ENCODE data around the gene NFILZ. TPM values are rescaled to one million over a fixed set of nuclear protein-coding genes. Genes with fewer than 3 reads are reported as not detected.

Gene NFILZ
- polyA plus RNA-seq, 4 donors = not detected

DNA sequence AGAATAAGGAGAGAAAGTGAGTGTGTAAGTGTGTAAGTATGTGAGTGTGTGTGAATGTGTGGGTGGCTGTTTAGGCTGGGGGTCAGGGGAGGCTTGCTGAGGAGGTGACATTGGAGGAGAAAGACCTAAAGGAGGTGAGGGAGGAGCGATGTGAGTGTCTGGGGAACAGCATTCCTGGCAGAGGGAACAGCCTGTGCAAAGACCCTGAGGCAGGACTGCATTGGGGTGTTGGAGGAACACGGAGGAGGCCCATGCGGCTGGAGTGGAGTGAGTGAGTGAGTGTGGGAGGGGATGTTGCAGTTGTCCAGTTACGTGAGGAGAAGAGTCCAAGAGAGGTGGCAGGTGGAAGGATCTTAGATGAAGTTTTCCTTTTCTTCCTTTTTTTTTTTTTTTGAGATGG, 31.8 kb downstream of the NFILZ start:
- H3K4me3 ChIP-seq (ENCODE audit: low read depth in 1 of 3, low read length in 3 of 3) = no peak overlapping the region
- H3K27me3 ChIP-seq (ENCODE audit: control insufficient read depth in 3 of 3, insufficient read depth in 3 of 3, low read length in 3 of 3) = no peaks in the 10 kb centered on the region
- DNase-seq (no peak), FAIRE-seq (no peak)
- no peaks in the 10 kb centered on the region for H3K36me3 ChIP-seq (ENCODE audit: control insufficient read depth in 3 of 3, insufficient read depth in 2 of 3, low read depth in 1 of 3, low read length in 3 of 3)
- whole genome bisulfite sequencing, 3 donors = 83 to 85% (median 84%) methylated on average over 4 of the region's 4 CpGs
- no peak overlapping the region for H3K27ac ChIP-seq (ENCODE audit: low read depth in 1 of 3, low read length in 2 of 3)
- no peaks in the 10 kb centered on the region for H3K9me3 ChIP-seq (ENCODE audit: control insufficient read depth in 2 of 2, insufficient read depth in 1 of 2, low read depth in 1 of 2, low read length in 1 of 2)
- H3K4me1 ChIP-seq (ENCODE audit: control insufficient read depth in 3 of 3, insufficient read depth in 2 of 3, low read depth in 1 of 3, low read length in 2 of 3) = no peaks in the 10 kb centered on the region

DNA sequence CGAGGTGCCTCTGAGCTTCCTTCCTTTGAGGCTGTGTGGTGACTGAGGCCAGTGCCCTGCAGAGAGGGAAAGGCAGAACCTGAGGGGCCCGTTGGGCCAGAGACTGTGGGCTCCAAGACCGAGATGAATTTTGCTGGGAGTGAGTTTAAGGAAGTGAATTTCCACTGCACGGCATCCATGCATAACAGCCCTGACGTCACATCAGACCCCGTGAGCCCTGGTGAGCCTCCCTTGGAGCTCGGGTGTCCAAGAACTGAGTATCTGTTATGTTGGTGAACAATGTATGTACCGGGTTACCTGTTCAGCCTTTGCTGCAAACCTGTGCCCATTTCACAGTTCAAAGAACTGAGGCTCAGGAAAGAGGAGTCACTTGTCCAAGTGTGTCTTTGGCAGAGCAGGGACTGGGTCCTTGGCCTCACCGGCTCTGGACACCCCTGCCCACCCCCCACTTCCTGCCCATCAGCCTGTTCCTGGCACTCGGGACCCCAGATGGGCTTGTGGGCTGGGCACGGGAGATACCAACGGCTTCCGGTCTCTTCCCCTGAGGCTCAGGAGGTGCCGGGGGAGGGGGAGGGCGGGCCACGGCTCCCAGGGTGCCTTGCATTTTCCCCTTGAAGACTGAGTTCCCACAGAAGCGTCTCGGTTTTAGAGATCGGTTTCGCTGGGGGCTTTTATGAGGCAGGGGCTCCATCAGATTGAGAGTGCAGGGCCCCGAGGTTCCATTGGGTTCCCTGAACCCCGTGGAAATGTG, 33.7 kb downstream of the NFILZ start:
- no peak for DNase-seq
- no peaks in the 10 kb centered on the region for H3K4me1 ChIP-seq (ENCODE audit: control insufficient read depth in 3 of 3, insufficient read depth in 2 of 3, low read depth in 1 of 3, low read length in 2 of 3)
- H3K36me3 ChIP-seq (ENCODE audit: control insufficient read depth in 3 of 3, insufficient read depth in 2 of 3, low read depth in 1 of 3, low read length in 3 of 3) = no peaks in the 10 kb centered on the region
- no peak for FAIRE-seq
- no peak overlapping the region for H3K27ac ChIP-seq (ENCODE audit: low read depth in 1 of 3, low read length in 2 of 3)
- H3K27me3 ChIP-seq (ENCODE audit: control insufficient read depth in 3 of 3, insufficient read depth in 3 of 3, low read length in 3 of 3) = no peaks in the 10 kb centered on the region
- H3K4me3 ChIP-seq (ENCODE audit: low read depth in 1 of 3, low read length in 3 of 3) = no peak overlapping the region
- WGBS, 3 donors = 32 to 46% (median 40%) methylated on average over 22 of the region's 22 CpGs
- H3K9me3 ChIP-seq (ENCODE audit: control insufficient read depth in 2 of 2, insufficient read depth in 1 of 2, low read depth in 1 of 2, low read length in 1 of 2) = no peaks in the 10 kb centered on the region

DNA sequence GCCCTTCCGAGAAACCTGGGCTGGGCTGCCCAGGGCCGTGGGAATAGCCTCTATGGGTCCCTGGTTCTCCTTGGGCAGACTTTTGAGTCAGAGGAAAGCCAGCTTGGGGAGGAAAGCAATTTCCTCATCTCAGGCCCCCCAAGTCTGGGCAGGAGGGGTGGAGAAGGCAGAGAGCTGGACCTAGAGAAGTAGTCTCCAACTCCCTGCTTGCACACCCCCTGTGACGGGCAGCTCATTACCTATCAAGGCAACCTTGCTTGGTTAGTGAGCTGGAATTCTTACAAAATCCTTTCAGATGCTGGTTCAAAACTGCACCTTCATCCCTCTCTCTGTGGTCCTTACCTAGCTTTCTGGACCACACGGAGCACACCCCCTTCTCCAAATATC, 34.2 kb downstream of the NFILZ start:
- no peak for FAIRE-seq
- H3K4me1 ChIP-seq (ENCODE audit: control insufficient read depth in 3 of 3, insufficient read depth in 2 of 3, low read depth in 1 of 3, low read length in 2 of 3) = no peaks in the 10 kb centered on the region
- no peak for DNase-seq
- WGBS, 3 donors = 55 to 65% (median 62%) methylated on average over 4 of the region's 4 CpGs
- no peak overlapping the region for H3K4me3 ChIP-seq (ENCODE audit: low read depth in 1 of 3, low read length in 3 of 3)
- H3K27me3 ChIP-seq (ENCODE audit: control insufficient read depth in 3 of 3, insufficient read depth in 3 of 3, low read length in 3 of 3) = no peaks in the 10 kb centered on the region
- H3K9me3 ChIP-seq (ENCODE audit: control insufficient read depth in 2 of 2, insufficient read depth in 1 of 2, low read depth in 1 of 2, low read length in 1 of 2) = no peaks in the 10 kb centered on the region
- H3K27ac ChIP-seq (ENCODE audit: low read depth in 1 of 3, low read length in 2 of 3) = no peak overlapping the region
- H3K36me3 ChIP-seq (ENCODE audit: control insufficient read depth in 3 of 3, insufficient read depth in 2 of 3, low read depth in 1 of 3, low read length in 3 of 3) = no peaks in the 10 kb centered on the region

DNA sequence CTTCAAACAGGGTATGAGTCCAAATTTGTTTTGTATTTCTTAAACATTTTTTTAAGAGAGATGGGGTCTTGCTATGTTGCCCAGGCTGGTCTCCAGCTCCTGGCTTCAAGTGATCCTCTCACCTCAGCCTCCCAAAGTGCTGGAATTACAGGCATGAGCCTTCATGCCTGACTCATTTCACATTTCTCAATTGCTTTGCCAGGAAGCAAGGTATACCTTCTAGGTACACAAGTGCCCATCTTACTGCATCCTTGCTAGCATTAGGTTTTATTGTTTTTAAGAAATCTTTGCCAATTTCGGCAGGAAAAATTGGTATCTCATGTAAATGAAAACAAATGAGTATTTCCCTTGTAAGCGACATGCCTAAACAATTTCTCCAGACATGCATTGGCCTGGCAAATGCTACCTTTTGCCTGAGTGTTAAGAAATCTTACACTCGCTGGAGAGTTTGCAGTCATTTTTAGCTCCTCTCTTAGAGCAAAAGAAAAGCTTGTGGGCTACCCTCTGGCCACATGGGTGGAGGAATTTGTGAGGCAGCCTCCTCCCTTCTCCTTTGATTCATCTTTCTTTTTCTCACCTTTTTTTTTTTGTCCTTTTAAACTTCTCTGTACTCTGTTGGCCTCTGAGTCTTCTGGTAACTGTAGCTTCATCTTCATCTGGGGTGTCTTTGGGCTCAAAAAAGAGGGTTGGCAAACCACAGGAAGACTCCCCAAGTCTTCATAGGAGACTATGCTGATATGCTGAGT, 35.2 kb downstream of the NFILZ start:
- Histone ChIP-seq H3K9me3 (ENCODE audit: control insufficient read depth in 2 of 2, insufficient read depth in 1 of 2, low read depth in 1 of 2, low read length in 1 of 2) (no peaks in the 10 kb centered on the region), H3K36me3 (ENCODE audit: control insufficient read depth in 3 of 3, insufficient read depth in 2 of 3, low read depth in 1 of 3, low read length in 3 of 3) (no peaks in the 10 kb centered on the region), H3K27me3 (ENCODE audit: control insufficient read depth in 3 of 3, insufficient read depth in 3 of 3, low read length in 3 of 3) (no peaks in the 10 kb centered on the region), H3K27ac (ENCODE audit: low read depth in 1 of 3, low read length in 2 of 3) (no peak overlapping the region), H3K4me3 (ENCODE audit: low read depth in 1 of 3, low read length in 3 of 3) (no peak overlapping the region), H3K4me1 (ENCODE audit: control insufficient read depth in 3 of 3, insufficient read depth in 2 of 3, low read depth in 1 of 3, low read length in 2 of 3) (no peaks in the 10 kb centered on the region)
- WGBS, 3 donors = 72 to 84% (median 78%) methylated on average over 3 of the region's 3 CpGs
- no peak for FAIRE-seq
- DNase-seq = no peak

DNA sequence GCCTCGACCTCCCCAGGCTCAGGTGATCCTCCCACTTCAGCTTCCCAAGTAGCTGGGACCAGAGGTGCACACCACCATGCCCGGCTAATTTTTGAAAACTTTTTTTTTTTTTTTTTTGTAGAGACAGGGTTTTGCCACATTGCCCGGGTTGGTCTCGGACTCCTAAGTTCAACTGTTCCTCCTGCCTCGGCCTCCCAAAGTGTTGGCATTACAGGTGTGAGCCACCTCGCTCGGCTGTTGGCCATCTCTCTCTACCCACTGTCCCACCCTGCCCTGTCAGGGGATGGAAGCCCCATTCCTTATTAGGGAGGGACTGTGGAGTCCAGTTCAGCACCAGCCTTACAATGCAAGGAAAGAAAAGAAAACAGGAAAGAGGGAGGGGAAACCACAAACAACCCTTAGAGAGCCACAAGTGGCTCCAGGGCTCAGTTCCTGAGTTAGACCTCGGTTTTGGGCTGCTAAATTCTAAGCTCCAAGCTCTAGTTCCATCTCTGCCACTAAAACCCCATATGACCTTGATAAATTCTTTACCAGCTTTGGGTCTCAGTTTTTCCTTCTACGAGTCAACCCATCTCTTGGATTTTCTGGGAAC, 36.5 kb downstream of the NFILZ start:
- Histone ChIP-seq H3K27me3 (ENCODE audit: control insufficient read depth in 3 of 3, insufficient read depth in 3 of 3, low read length in 3 of 3) (no peaks in the 10 kb centered on the region), H3K9me3 (ENCODE audit: control insufficient read depth in 2 of 2, insufficient read depth in 1 of 2, low read depth in 1 of 2, low read length in 1 of 2) (no peaks in the 10 kb centered on the region), H3K4me3 (ENCODE audit: low read depth in 1 of 3, low read length in 3 of 3) (no peak overlapping the region), H3K36me3 (ENCODE audit: control insufficient read depth in 3 of 3, insufficient read depth in 2 of 3, low read depth in 1 of 3, low read length in 3 of 3) (no peaks in the 10 kb centered on the region), H3K27ac (ENCODE audit: low read depth in 1 of 3, low read length in 2 of 3) (no peak overlapping the region), H3K4me1 (ENCODE audit: control insufficient read depth in 3 of 3, insufficient read depth in 2 of 3, low read depth in 1 of 3, low read length in 2 of 3) (no peaks in the 10 kb centered on the region)
- FAIRE-seq (no peak), DNase-seq (no peak)
- 70 to 75% (median 71%) methylated on average over 9 of the region's 9 CpGs for WGBS, 3 donors

DNA sequence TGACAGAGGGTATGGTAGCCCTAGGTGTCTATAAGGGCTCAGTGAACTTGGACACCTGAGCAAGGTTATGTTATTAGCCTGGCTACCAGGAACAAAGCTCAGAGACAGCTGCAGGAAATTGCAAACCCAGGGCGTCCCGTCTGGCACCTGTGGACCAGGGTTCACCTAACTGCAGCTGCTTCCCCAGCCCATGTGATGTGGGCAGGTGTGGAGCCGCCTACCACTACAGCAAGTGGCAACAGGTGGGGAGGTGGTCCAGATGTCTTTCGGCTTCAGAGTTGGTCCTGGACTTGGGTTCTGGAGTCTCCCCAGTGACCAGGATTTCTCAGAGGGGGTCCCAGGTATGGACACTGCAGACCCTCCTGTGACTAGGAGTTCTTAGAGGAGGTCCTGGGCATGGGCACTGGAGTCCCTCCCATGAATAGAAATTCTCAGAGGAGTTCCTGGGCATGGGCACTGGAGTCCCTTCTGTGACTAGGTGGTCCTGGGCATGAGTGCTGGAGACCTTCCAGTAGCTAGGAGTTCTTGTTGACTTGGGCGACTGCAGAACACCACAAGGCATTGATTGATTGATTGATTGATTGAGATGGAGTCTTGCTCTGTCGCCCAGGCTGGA, 43.0 kb downstream of the NFILZ start:
- Histone ChIP-seq H3K4me3 (ENCODE audit: low read depth in 1 of 3, low read length in 3 of 3) (no peak overlapping the region), H3K4me1 (ENCODE audit: control insufficient read depth in 3 of 3, insufficient read depth in 2 of 3, low read depth in 1 of 3, low read length in 2 of 3) (no peaks in the 10 kb centered on the region), H3K27ac (ENCODE audit: low read depth in 1 of 3, low read length in 2 of 3) (no peak overlapping the region), H3K27me3 (ENCODE audit: control insufficient read depth in 3 of 3, insufficient read depth in 3 of 3, low read length in 3 of 3) (no peaks in the 10 kb centered on the region), H3K9me3 (ENCODE audit: control insufficient read depth in 2 of 2, insufficient read depth in 1 of 2, low read depth in 1 of 2, low read length in 1 of 2) (no peaks in the 10 kb centered on the region), H3K36me3 (ENCODE audit: control insufficient read depth in 3 of 3, insufficient read depth in 2 of 3, low read depth in 1 of 3, low read length in 3 of 3) (no peaks in the 10 kb centered on the region)
- 40 to 62% (median 41%) methylated on average over 6 of the region's 6 CpGs for WGBS, 3 donors
- DNase-seq (no peak), FAIRE-seq (no peak)

DNA sequence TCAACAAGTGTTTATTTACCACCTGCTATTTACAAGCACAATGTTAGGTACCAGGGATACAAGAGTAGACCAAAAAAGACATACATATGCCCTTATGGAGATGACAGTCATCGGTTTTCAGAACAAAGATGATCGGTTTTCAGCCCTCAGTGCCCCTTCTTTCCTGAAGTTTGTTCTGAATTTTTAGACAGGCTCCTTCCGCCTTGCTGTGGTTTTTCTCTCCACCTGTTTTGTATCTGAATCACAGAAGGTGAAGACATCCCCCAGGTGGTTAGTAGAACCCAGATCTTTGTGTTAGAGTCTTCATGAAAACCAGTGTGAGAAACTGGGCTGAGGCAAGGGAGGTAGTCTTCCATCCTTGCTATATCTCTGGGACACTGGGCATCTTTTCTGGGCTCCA, 44.6 kb downstream of the NFILZ start:
- FAIRE-seq = no peak
- 61 to 82% (median 72%) methylated on average over 3 of the region's 3 CpGs for WGBS, 3 donors
- H3K27me3 ChIP-seq (ENCODE audit: control insufficient read depth in 3 of 3, insufficient read depth in 3 of 3, low read length in 3 of 3) = no peaks in the 10 kb centered on the region
- no peaks in the 10 kb centered on the region for H3K4me1 ChIP-seq (ENCODE audit: control insufficient read depth in 3 of 3, insufficient read depth in 2 of 3, low read depth in 1 of 3, low read length in 2 of 3)
- no peak overlapping the region for H3K27ac ChIP-seq (ENCODE audit: low read depth in 1 of 3, low read length in 2 of 3)
- no peaks in the 10 kb centered on the region for H3K36me3 ChIP-seq (ENCODE audit: control insufficient read depth in 3 of 3, insufficient read depth in 2 of 3, low read depth in 1 of 3, low read length in 3 of 3)
- DNase-seq = no peak
- H3K9me3 ChIP-seq (ENCODE audit: control insufficient read depth in 2 of 2, insufficient read depth in 1 of 2, low read depth in 1 of 2, low read length in 1 of 2) = no peaks in the 10 kb centered on the region
- H3K4me3 ChIP-seq (ENCODE audit: low read depth in 1 of 3, low read length in 3 of 3) = no peak overlapping the region

DNA sequence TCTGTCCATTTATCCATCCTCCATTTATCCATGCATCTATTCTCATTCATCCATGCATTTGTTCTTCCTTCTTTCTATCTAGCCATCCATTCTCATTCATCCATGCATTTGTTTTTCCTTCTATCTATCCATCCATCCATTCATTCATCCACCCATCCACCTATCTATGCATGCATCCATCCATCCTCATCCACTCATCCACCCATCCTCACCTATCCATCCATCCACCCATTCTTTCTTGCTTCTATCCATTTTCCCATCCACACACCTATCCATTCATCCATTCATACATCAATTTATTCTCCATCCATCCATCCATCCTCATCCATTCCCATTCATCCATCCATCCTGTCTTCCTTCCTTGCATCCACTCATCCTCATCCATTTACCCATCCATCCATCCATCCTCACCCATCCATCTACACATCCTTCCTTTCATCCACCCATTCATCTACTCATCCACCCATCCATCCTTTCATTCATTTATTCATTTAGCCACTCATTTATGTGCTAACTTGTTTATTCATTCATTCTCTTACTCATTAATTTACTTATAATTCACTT, 47.9 kb downstream of the NFILZ start:
- Histone ChIP-seq H3K36me3 (ENCODE audit: control insufficient read depth in 3 of 3, insufficient read depth in 2 of 3, low read depth in 1 of 3, low read length in 3 of 3) (no peaks in the 10 kb centered on the region), H3K4me3 (ENCODE audit: low read depth in 1 of 3, low read length in 3 of 3) (no peak overlapping the region), H3K27ac (ENCODE audit: low read depth in 1 of 3, low read length in 2 of 3) (no peak overlapping the region), H3K9me3 (ENCODE audit: control insufficient read depth in 2 of 2, insufficient read depth in 1 of 2, low read depth in 1 of 2, low read length in 1 of 2) (no peaks in the 10 kb centered on the region), H3K4me1 (ENCODE audit: control insufficient read depth in 3 of 3, insufficient read depth in 2 of 3, low read depth in 1 of 3, low read length in 2 of 3) (no peaks in the 10 kb centered on the region), H3K27me3 (ENCODE audit: control insufficient read depth in 3 of 3, insufficient read depth in 3 of 3, low read length in 3 of 3) (no peaks in the 10 kb centered on the region)
- no peak for FAIRE-seq
- no peak for DNase-seq

Measured in small intestine (tissue), 7 donors.